Upper lobe of left lung (tissue), 4 donors: ENCODE results near the gene GABRB3.

Experiments used
- CTCF ChIP-seq, 6 experiments: fragments of 450-650 bp in 4 of 6; fragments of 200-600 bp in 2 of 6; sonication (generic) in 2 of 6; IDR thresholded peaks; one replicate each; pipeline ENCODE4 v1.5.1; 2016 to 2019; ENCODE audit warnings: antibody characterized with exemption in 6 of 6
- EP300 ChIP-seq, 4 donors: sonication (generic); formaldehyde crosslinking; IDR thresholded peaks; one replicate each; pipeline ENCODE4 v1.5.1; 2017; ENCODE audit warnings: antibody characterized with exemption in 4 of 4, control low read depth in 2 of 4
- POLR2A ChIP-seq, 4 donors: fragments of 450-650 bp; IDR thresholded peaks; one replicate each; pipeline ENCODE4 v1.5.1; 2016 to 2017; ENCODE audit warnings: antibody characterized with exemption in 4 of 4, mild to moderate bottlenecking in 2 of 4
- POLR2AphosphoS5 ChIP-seq, 2 donors: sonication (generic); formaldehyde crosslinking; IDR thresholded peaks; one replicate each; pipeline ENCODE4 v1.5.1; 2017; ENCODE audit warnings: antibody characterized with exemption in 2 of 2

- TF ChIP-seq POLR2A (IDR thresholded peaks at IDR 0.05), result no peak
- TF ChIP-seq CTCF (IDR thresholded peaks at IDR 0.05), result no peak
- no peak for TF ChIP-seq POLR2AphosphoS5 (IDR thresholded peaks at IDR 0.05)
- TF ChIP-seq EP300 (IDR thresholded peaks at IDR 0.05), result no peak
Measured at GRCh38 chr15:26648676-26649075, 124.2 kb downstream of the GABRB3 start.
